CD4-positive, alpha-beta T cell treated with Interleukin-10 for 1 hour (primary cell): ENCODE measurements around the gene FZD7.

ENCODE experiments used
- DNase-seq: peaks from one replicate; pipeline ENCODE4 v3.0.0-alpha.2; 2020

FZD7 gene

GRCh38 chr2:202039278-202040078 lies 5.8 kb downstream of the FZD7 start:
- DNase-seq = no peak

GRCh38 chr2:202040079-202040844 lies 6.6 kb downstream of the FZD7 start:
- DNase-seq = no peak

- DNase-seq = no peak
Observed at GRCh38 chr2:202042444-202042843, 8.8 kb downstream of the FZD7 start.

- no peak for DNase-seq
Observed at GRCh38 chr2:202043475-202043874, 9.8 kb downstream of the FZD7 start.

GRCh38 chr2:202044777-202045176 lies 11.1 kb downstream of the FZD7 start:
- DNase-seq = no peak

- DNase-seq = no peak
Observed at GRCh38 chr2:202046572-202046971, 12.9 kb downstream of the FZD7 start.

GRCh38 chr2:202049092-202049728 lies 15.6 kb downstream of the FZD7 start:
- DNase-seq = no peak

GRCh38 chr2:202049840-202050239 lies 16.2 kb downstream of the FZD7 start:
- DNase-seq = no peak

GRCh38 chr2:202050652-202051051 lies 17.0 kb downstream of the FZD7 start:
- DNase-seq = no peak

GRCh38 chr2:202051499-202052161 lies 18.0 kb downstream of the FZD7 start:
- no peak for DNase-seq

GRCh38 chr2:202052235-202052634 lies 18.6 kb downstream of the FZD7 start:
- no peak for DNase-seq

- no peak for DNase-seq
Observed at GRCh38 chr2:202054679-202055078, 21.0 kb downstream of the FZD7 start.

- DNase-seq = no peak
Observed at GRCh38 chr2:202056611-202057010, 23.0 kb downstream of the FZD7 start.

GRCh38 chr2:202060218-202060617 lies 26.6 kb downstream of the FZD7 start:
- no peak for DNase-seq

- no peak for DNase-seq
Observed at GRCh38 chr2:202061695-202062094, 28.0 kb downstream of the FZD7 start.

GRCh38 chr2:202064171-202064880 lies 30.7 kb downstream of the FZD7 start:
- DNase-seq = no peak

- no peak for DNase-seq
Observed at GRCh38 chr2:202064881-202065230, 31.2 kb downstream of the FZD7 start.

- DNase-seq = no peak
Observed at GRCh38 chr2:202065876-202066275, 32.2 kb downstream of the FZD7 start.

GRCh38 chr2:202066875-202067274 lies 33.2 kb downstream of the FZD7 start:
- no peak for DNase-seq

GRCh38 chr2:202067589-202067988 lies 33.9 kb downstream of the FZD7 start:
- DNase-seq = no peak

- no peak for DNase-seq
Observed at GRCh38 chr2:202069170-202070067, 35.8 kb downstream of the FZD7 start.

GRCh38 chr2:202071107-202071506 lies 37.5 kb downstream of the FZD7 start:
- DNase-seq = no peak
